HG03045 (cell line): ENCODE data around the gene HNF1A.

Experiments used
- ATAC-seq: cut with Tn5 transposase; IDR thresholded peaks from one replicate; pipeline ENCODE4 v1.9.1; 2021; ENCODE audit warnings: mild to moderate bottlenecking, moderate library complexity; ENCODE audit not compliant: unreplicated experiment

HNF1A gene

DNA sequence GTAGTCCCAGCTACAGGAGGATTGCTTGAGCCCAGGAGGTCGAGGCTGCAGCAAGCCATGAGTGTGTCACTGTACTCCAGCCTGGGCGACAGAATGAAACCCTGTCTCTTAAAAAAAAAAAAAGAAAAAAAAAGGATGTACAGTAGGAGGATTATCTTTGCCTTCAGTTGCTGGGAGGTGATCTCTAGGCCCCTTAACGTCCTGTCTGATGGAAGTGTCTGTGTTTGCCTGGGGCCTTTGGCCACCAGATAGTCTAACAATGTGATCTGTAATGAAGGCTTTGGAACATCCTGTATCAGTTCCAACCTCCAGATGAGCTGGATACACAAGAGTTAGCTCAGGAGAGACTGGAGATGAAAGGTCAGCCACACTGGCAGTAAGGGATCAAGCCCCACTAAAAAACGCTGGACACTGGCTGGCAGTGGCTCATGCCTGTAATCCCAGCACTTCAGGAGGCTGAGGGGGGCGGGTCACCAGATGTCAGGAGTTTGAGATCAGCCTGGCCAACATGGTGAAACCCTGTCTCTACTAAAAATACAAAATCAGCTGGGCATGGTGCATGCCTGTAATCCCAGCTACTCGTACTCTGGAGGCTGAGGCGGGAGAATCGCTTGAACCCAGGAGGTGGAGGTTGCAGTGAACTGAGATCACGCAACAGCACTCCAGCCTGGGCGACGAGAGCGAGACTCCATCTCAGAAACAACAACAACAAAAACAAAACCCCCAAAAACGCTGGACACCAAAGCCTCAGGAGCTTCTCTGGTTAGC, 19.0 kb upstream of the HNF1A start:
- ATAC-seq: no peak

DNA sequence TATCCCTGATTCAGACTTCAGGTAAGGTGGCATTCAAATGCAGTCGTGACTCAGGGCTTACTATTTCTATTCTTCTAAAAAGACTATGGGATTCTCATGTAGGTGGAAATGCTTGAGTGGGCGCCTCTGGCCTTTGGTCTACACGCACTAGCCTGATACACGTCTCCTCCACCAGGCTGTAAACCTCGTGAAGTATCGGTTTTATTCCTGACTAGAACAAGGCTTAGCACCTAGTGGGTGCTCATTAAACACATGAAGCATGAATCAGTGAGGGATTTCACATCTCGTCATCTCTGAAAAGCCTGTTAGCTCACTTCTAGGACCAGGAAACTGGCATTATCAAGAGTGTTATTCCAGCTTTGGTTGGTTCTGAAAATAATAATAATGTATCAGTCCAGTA, 17.7 kb upstream of the HNF1A start:
- no peak for ATAC-seq

DNA sequence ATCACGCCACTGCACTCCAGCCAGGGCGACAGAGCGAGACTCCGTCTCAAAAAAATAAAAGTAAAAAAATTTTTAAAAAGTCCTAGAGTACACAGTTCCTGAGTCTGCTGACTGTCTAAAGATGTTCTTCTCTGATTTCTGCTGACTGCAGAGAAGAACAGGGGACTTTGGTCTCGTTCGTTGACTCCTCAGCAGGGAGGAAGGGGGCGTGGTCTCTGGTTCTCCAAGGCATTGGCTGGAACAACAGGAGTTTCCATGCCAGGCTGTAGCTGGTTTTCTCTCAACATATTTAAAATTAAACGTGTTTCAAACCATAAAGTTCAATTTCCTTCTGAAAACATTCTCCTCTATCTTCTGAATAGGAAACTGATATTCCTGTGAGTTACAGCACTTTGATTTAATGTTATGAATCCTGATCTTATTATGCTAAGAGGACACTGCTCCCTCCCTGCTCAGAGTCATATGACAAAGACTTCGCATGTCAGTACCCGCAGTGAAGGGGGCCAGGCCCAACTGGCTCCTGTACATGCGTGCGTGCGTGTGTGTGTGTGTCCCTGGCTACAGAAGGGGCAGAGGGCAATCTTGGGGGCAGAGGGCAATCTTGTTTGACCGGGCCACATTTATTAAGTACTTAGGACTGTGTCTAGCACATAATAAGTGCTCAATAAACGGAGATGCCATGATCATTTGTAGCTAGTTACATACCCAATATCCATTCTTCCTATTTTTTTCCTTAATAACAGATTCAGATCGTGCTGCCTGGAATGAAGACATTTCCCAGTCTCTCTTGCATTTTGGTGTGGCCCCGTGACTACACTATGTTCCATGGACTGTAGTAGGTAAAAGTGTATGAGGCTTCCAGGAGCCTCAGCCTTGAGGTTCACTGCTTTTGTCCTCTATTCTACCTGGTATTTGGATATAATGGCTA, 16.5 kb upstream of the HNF1A start:
- ATAC-seq: no peak

DNA sequence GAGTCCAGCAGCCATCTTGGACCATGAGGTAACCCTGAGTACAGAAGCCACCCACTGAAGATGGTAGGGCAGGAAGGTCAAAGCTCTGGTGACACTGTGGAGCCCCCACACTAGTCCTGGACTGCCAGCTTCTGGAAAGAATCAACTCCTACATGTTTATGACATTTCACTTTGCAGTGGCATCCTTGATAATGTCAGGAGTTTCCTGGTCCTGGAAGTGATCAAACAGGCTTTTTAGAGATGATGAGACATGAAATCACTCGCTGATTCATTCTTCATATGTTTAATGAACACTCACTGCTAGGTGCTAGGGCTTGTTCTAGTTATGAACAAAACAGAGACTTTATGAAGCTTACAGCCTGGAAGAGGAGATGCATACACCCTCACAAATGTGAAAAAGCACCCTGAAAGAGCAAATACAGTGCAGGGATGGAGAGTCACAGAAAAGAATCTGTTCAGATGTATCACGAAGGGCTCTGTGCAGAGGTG, 15.8 kb upstream of the HNF1A start:
- no peak for ATAC-seq

DNA sequence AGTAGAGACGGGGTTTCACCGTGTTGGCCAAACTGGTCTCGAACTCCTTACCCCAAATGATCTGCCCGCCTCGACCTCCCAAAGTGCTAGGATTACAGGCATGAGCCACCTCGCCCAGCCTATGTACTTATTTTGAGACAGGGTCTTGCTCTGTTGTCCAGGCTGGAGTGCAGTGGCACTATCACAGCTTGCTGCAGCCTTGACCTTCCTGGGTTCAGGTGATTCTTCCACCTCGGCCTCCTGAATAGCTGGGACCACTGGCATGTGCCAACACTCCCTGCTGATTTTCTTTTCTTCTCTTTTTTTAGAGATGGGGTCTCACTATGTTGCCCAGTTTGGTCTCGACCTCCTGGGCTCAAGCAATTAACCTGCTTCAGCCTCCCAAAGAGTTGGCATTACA, 14.0 kb upstream of the HNF1A start:
- ATAC-seq: no peak

DNA sequence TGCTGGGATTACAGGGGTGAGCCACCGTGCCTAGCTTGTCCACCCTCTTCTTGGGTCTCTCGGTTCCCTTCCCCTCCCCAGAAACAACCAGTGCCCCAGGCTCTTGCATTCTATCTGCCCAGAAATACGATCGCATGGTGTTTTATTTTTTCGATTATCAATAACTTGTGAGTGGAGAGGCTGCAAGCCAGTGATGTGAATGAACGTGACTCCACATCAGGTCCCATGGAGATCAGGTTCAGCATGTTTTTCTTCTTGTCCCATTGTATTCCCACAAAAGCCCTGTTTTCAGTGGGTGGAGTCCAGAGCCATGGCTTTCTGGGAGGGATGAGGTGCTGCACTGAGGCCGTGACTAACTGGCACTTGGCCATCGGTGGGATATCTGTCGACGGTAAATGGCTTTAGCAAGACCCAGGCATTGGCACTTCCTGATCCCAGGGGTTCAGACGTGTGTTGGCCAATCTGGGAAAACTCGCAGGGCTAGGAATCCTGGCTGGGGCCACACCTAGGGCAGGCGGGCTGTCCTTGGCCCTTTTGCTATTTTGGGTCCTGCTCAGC, 12.7 kb upstream of the HNF1A start:
- no peak for ATAC-seq

DNA sequence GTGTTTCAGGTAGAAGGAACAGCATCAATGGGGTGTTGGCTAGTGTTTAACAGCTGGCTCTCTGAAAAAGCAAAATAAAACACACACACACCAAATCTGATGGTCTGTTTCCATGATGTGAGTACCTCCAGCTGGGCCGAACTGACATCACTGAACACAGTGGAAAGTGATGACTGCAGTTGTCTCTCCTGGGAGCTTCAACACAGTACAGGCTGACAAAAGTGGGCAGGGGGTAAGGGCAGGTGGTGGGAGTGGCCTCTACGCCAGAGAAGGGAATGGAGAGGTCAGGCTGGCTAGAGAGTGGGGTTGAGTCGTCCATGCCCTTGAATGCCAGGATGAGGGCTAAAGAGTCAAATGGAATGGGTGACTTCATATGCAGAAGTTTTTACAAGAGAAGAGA, 8.0 kb upstream of the HNF1A start:
- no peak for ATAC-seq

DNA sequence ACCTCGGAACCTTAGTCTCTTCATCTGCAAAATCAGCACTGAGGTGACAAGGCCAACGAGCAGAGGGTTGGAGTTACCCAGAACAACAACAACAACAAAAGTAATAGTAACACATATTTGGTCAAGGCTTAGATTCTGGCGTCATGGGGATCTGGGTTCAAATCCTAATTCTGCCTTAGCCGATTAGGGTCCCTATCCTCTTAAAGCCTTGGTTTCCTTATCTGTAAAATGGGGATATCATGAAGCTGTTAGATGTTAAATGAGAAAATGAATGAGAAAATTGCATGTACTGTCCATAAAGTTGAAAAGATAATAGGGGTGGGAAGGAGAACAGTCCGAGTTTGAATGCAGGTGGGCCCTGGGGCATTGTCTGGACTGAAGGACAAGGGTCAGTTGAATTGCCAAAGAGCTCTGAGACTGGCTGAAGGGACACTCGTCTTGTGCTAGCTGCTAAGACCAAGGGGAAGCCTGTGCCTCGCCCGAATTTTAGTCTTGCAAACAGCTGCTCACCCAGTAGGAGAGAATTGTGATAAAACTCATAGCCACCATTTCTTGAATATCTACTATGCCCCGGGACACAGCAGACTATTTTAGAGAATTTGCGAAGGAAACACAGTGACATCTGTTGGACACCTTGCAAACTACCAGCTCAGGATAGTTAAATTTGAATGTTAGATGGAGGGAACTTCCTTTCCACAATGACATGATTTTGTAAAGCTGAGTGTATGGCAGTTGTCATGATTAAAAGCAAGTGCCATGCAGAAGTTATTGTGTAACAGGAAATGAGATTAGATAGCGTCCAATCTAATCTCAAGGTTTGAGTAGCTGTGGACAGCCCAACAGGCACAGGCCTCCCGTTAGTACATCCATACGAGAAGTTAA, 6.8 kb upstream of the HNF1A start:
- no peak for ATAC-seq

DNA sequence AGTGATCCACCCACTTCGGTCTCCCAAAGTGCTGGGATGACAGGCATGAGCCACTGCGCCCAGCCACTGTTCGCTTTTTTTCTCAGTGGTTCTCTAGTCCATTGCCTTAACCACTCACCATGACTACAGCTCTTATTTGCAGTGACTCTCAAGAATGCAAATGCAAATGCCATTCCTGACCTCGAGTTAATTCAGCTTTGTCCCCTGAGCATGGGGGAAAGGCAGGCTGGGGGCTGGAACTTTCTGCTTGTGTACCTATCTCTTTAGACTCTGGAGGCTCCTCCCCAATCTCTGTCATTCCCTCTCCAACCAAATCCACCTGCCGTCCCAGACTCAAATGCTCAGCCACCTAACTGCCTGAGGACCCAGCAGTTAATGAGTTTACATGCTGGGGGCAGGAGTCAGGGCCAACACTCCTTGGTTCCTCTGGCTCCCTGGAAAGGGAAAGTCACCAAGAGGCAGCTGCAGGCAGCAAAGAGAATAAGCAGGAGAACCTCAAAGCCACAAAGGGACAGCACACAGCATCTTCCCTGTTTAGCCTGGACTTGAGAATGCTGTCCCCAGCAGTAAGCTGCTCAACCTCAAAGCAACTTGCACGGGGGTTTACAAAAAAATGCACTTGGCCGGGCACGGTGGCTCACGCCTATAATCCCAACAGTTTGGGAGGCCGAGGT, 5.3 kb upstream of the HNF1A start:
- ATAC-seq: no peak

DNA sequence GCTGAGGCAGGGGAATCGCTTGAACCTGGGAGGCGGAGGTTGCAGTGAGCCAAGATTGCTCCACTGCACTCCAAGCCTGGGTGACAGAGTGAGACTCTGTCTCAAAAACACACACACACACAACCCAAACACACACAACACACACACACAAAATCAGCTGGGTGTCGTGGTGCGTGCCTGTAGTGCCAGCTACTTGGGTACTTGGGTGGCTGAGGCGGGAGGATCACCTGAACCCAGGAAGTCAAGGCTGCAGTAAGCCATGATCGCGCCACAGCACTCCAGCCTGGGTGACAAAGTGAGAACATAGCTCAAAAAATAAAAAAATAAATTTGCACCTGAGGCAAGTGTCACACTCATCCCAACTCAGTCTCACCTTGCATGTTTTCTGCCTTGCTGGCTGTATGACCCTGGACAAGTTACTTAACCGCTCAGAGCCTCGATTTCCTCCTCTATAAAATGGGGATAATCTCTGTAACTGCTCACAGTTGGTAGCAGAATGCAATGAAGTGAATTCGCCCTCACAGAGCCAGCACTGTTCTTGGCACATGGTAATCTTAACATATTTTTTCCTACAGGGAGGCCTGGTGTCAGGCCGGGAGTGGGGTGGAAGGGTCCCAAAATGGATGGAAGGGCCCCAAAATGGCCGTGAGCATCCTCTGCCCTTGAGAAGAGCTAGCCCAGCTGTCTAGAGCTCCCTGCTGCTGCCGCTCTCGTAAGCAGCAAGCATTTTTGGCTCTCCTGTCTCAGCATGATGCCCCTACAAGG, 630 bp upstream of the HNF1A start:
- ATAC-seq: no peak

DNA sequence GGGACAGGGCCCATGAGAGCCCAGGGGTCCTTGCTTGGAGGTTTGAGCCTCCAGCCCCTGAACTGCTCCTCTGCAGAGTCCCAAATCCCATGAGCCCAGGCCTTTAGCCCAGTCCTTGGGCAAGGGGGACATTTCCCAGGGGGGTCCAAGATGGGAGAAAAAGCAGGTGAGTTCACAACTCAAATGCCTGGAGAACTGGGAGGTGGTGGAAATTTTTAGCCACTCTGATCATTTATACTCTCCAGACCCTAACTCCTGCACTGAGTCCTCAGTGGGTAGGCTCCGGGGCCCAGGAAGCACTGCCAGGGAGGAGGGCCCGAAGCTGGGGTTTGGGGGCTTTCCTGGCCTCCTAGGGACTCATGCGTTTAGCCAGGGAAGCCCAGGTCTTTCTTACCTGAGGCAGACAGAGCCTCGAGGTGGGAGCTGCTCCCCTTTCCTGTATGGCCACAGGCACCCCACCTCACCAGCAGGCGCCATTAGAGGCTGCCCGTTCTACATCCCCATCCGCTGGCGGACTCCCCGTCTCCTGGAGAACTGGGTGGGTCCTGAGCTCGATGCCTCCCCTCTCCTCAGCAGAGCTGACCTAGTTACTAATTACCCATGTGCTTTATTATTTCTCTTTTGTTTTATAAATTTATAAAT, 998 bp downstream of the HNF1A start:
- no peak for ATAC-seq

DNA sequence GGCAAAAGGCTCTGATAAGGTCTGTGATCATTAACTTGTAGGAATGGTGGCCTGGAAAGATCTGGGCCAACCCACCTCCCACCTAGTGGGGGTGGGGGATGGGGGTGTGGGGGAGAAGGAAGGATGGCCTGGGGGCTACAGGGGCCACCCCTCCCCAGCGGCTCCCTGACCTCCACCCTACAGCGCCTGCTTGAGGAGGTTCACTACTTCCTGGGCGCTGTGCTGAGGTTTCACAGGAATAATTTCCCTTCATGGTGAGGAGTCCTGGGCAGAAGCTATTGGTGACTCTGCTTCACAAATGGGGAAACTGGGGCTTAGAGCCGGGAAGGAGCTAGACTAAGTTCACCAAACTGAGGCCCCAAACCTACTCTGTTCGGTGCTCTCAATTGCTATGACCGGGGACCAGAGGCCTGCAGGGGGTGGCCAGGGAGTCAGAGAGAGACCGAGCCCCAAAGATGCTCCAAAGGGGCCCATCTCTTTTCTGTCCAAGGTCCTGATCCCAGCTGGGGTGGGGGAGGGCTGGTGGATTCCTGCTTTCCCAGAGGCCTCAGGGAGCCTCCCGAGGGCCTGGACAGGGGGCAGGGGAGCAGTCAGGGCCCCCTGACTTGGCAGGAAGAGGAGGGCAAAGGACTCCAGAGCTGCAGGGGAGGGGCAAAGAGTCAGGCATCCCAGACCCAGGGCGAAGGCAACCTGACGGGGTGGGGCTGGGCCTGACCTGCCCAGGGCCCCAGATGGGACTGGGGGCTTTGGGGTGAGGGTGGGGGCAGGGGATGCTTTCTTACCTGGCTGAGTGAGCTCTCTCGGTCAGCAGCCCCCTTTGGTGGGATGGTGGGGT, 1.7 kb downstream of the HNF1A start:
- ATAC-seq: no peak

DNA sequence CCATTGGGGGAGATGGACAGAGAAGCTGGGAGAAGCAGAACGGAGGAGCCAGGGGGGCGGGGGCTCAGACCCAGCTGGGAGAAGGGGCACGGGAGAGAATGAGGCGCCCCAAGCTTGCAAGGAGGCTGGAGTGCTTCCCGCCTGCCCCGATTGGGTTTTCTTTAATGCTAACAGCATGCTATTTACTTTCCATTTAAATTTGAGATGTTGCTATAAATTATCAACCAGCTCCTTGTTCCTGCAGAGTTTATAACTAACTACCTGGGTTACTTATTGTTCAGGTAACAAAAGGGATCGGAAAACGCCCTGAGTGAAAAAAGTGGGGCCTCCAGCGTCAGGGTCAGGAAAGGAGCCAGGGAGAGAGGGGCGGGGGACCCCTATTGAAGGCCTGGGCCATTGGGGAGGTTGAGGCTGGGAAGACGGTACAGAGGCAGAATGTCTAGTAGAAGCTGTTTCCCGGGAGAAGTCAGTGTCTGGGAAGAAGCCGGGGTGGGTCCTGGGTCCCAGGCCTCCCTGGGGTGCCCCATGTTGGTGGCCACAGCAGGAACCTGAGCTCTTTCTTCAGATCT, 2.5 kb downstream of the HNF1A start:
- no peak for ATAC-seq

DNA sequence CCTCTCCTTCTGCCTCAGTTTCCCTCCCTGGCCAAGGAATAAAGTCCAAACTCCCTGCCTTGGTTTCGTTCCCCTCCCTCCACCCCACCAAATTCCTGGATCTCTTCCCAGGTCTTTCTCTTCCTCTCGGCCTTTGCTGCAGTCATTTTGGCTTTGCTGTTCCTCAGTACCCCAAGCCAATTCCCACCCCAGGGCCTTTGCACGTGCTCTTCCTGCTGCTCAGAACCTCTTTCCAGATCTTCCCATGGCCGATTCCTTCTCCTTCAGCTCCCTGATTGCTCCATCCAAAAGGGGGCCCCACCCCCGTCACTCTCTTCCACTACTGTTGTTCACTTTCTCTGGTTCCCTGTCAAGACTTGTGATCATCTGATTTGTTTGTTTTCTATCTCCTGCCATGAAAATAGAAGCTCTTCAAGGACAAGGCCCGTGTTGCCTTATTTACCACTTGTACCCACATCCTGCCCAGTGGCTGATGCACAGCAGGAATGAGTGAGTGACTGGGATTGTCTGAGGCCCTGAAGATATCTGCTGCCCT, 3.1 kb downstream of the HNF1A start:
- ATAC-seq: no peak

DNA sequence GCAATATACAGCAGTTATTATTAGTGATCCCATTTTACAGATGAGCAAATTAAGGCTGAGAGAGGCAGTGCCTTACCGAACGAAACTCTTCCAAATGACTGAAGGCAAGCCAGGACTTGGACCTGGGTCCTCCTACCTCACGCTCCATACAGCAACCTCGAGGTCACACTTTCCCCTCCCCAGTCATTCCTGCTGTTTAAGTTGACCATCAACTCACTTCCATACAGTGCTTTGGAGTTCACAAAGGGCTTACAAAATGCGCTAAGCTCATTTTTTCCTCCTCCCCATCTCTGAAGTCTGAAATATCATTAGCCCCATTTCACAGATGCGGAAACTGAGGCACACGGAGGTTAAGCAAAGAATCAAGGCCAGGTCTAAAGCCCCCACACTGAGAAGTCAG, 4.3 kb downstream of the HNF1A start:
- ATAC-seq: no peak

DNA sequence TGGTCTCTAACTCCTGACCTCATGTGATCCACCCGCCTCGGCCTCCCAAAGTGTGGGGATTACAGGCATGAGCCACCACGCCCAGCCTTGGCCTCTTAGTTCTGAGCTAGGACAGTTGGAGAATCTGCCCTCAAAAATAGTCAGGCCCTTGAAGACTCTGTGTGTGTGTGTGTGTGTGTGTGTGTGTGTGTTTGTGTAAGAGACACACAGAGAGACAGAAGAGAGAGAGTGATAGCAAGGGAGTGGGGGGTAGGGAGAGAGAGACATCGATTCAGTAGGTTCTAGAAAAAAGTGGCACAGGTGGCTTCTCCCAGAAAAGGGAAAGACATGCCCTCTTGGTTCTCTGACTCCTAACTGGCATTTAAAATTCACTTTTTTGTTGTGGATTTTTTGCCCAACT, 5.4 kb downstream of the HNF1A start:
- ATAC-seq: no peak

DNA sequence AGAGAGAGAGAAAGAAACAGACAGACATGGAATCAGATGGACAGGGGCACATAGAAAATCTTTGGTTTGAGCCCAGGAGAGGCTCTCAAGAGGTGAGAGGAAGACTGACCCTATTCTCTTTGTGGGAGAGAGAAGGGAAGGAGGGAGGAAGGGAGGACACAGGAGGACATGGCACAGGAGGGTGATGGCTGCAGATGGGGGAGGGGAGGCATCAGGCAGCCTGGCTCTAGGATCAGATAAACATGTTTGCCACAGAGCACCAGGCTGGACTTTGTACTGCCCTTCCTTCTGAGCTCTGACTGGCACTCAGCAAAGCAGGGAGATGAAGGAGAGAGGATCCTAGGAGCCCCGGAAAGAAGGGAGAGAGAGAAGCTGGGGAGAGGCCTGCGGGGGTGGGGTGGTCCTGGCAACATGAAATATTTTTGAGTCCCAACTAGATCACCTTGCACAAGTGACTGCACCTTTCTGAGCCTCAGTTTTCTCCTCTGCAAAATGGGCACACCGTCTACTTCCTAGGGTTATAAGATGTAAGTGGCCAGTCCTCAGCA, 6.1 kb downstream of the HNF1A start:
- no peak for ATAC-seq
